22Rv1 (cell line): ENCODE measurements around the gene FKBP1A.

Experiments
- CTCF ChIP-seq: fragments of 450-650 bp; IDR thresholded peaks from 2 replicates; pipeline ENCODE4 v1.5.1; 2017; ENCODE audit warnings: mild to moderate bottlenecking
- ZFX ChIP-seq: fragments of 450-650 bp; IDR thresholded peaks from 2 replicates; pipeline ENCODE4 v1.6.1; 2017; ENCODE audit warnings: antibody characterized with exemption, borderline replicate concordance

- TF ChIP-seq CTCF (no peak), ZFX (no peak)
Observed at GRCh38 chr20:1320016-1320415, 72.8 kb downstream of the FKBP1A start.
